Endothelial cell of umbilical vein (primary cell): ENCODE data around the gene ANKRD40CL. TPM values are rescaled to one million over a fixed set of nuclear protein-coding genes. Genes with fewer than 3 reads are reported as not detected.

Experiments
- BruUV-seq: library from RNA; stranded (reverse); fragments of 400-500 nt; replicated peaks from 2 replicates; lab custom pipeline; 2021; lab: Mats Ljungman, UMichigan
- CTCF ChIA-PET: fragments of 300-600, 350-600 bp; sonication (Branson Sonifier 250); formaldehyde crosslinking; loops from one replicate; lab custom pipeline; 2021; ENCODE audit warnings: antibody characterized with exemption, inconsistent platforms; lab: Charles Lee
- POLR2A ChIA-PET: fragments of 300-600, 350-600 bp; sonication (Branson Sonifier 250); formaldehyde crosslinking; loops from one replicate; lab custom pipeline; 2021; ENCODE audit warnings: antibody characterized with exemption, inconsistent platforms; lab: Charles Lee
- DNase-seq: peaks from one replicate; pipeline ENCODE4 v3.0.0-alpha.2; 2011; ENCODE audit warnings: low read depth, low spot score
- FAIRE-seq: peaks from 2 replicates; lab custom pipeline; 2011; peaks lifted over from hg19 to GRCh38; lab: Jason Lieb, UNC
- H2AFZ ChIP-seq: 2 replicates; pipeline ENCODE4 v1.6.0; 2012; ENCODE audit warnings: low read depth, low read length, control low read depth, inconsistent platforms
- H3K27ac ChIP-seq: 2 replicates; pipeline ENCODE4 v1.5.1; 2011; ENCODE audit warnings: low read depth, mild to moderate bottlenecking, control low read depth, low read length, moderate library complexity; ENCODE audit not compliant: insufficient read depth
- H3K27me3 ChIP-seq, 2 experiments: 2 replicates each; pipeline versions ENCODE4 v1.6.0 to v1.6.1; 2011; ENCODE audit warnings: low read length in 2 of 2, mixed read lengths in 1 of 2; ENCODE audit not compliant: control insufficient read depth in 2 of 2, insufficient read depth in 2 of 2
- H3K36me3 ChIP-seq, 2 experiments: 2 replicates in 1 of 2; 3 replicates in 1 of 2; pipeline ENCODE4 v1.5.1; 2011; ENCODE audit warnings: low read length in 2 of 2, mild to moderate bottlenecking in 1 of 2, moderate library complexity in 1 of 2; ENCODE audit not compliant: control insufficient read depth in 2 of 2, insufficient read depth in 2 of 2; ENCODE audit errors: extremely low read depth in 1 of 2
- H3K4me1 ChIP-seq: 3 replicates; pipeline ENCODE4 v1.5.1; 2011; ENCODE audit warnings: mild to moderate bottlenecking, low read length; ENCODE audit not compliant: control insufficient read depth, insufficient read depth; ENCODE audit errors: extremely low read depth
- H3K4me2 ChIP-seq: 2 replicates; pipeline ENCODE4 v1.6.1; 2011; ENCODE audit warnings: low read length, control low read depth, mixed read lengths; ENCODE audit not compliant: insufficient read depth
- H3K4me3 ChIP-seq, 3 experiments: fragments of 200-600 bp in 1 of 3; sonication (generic), shearing (Covaris generic) in 1 of 3; replicated peaks in 1 of 3; 2 replicates each; pipeline ENCODE4 v1.5.1; 2011 to 2016; ENCODE audit warnings: control low read depth in 3 of 3, low read length in 3 of 3, mild to moderate bottlenecking in 2 of 3, inconsistent platforms in 1 of 3, low read depth in 1 of 3, moderate library complexity in 1 of 3; ENCODE audit not compliant: insufficient read depth in 1 of 3
- H3K79me2 ChIP-seq: 2 replicates; pipeline ENCODE4 v1.6.0; 2012; ENCODE audit warnings: low read length, inconsistent platforms; ENCODE audit not compliant: control insufficient read depth, insufficient read depth
- H3K9ac ChIP-seq: replicated peaks from 2 replicates; pipeline ENCODE3; 2011; ENCODE audit warnings: low read length, control low read depth; ENCODE audit not compliant: insufficient read depth; ENCODE audit errors: extremely low read depth
- H3K9me1 ChIP-seq: replicated peaks from 3 replicates; pipeline ENCODE4 v1.6.0; 2011; ENCODE audit warnings: mild to moderate bottlenecking, low read length; ENCODE audit not compliant: control insufficient read depth, insufficient read depth; ENCODE audit errors: extremely low read depth
- H3K9me3 ChIP-seq: replicated peaks from 2 replicates; pipeline ENCODE4 v1.5.1; 2012; ENCODE audit warnings: low read length, inconsistent platforms; ENCODE audit not compliant: control insufficient read depth, insufficient read depth
- H4K20me1 ChIP-seq: replicated peaks from 2 replicates; pipeline ENCODE3; 2011; ENCODE audit warnings: mild to moderate bottlenecking, low read length; ENCODE audit not compliant: control insufficient read depth, insufficient read depth; ENCODE audit errors: extremely low read depth
- CTCF ChIP-seq, 2 donors: IDR thresholded peaks; 1 replicate in 1 of 2; 2 replicates in 1 of 2; pipeline ENCODE4 v1.5.1; 2011; ENCODE audit warnings: low read length in 2 of 2, mild to moderate bottlenecking in 2 of 2, moderate library complexity in 2 of 2, control low read depth in 1 of 2, inconsistent platforms in 1 of 2, low read depth in 1 of 2; ENCODE audit not compliant: insufficient read depth in 1 of 2; ENCODE audit errors: extremely low read depth in 1 of 2
- EZH2 ChIP-seq: IDR thresholded peaks from 2 replicates; pipeline ENCODE4 v1.6.1; 2012; ENCODE audit warnings: borderline replicate concordance, low read depth, mild to moderate bottlenecking, moderate library complexity, low read length, inconsistent platforms; ENCODE audit not compliant: severe bottlenecking
- FOS ChIP-seq: IDR thresholded peaks from 2 replicates; pipeline ENCODE4 v1.6.1; 2011; ENCODE audit warnings: mild to moderate bottlenecking, low read length, moderate library complexity, borderline replicate concordance; ENCODE audit not compliant: insufficient read depth
- GATA2 ChIP-seq: IDR thresholded peaks from 2 replicates; pipeline ENCODE4 v1.7.0; 2011; ENCODE audit warnings: low read depth, mild to moderate bottlenecking, moderate library complexity, mixed read lengths, low read length; ENCODE audit not compliant: insufficient read length, insufficient read depth
- JUN ChIP-seq: IDR thresholded peaks from 2 replicates; pipeline ENCODE4 v1.6.1; 2011; ENCODE audit warnings: borderline replicate concordance, low read depth; ENCODE audit not compliant: insufficient read length, insufficient read depth
- MAX ChIP-seq: IDR thresholded peaks from 2 replicates; pipeline ENCODE4 v1.6.1; 2011; ENCODE audit not compliant: insufficient read depth, insufficient read length
- MYC ChIP-seq: IDR thresholded peaks from one replicate; pipeline ENCODE4 v1.6.1; 2011; ENCODE audit warnings: mild to moderate bottlenecking, low read depth, low read length
- POLR2A ChIP-seq: IDR thresholded peaks from 2 replicates; pipeline ENCODE4 v1.6.1; 2012; ENCODE audit warnings: low read depth, mild to moderate bottlenecking, control low read depth, low read length
- POLR2AphosphoS5 ChIP-seq: IDR thresholded peaks from 2 replicates; pipeline ENCODE4 v1.6.1; 2012; ENCODE audit warnings: low read depth, mild to moderate bottlenecking, control low read depth, low read length, moderate library complexity; ENCODE audit not compliant: insufficient read depth
- dilution Hi-C: fragments of 300-500 bp; cut with MboI; formaldehyde crosslinking; loops from one replicate; pipeline ENCODE4 v1.15.0; 2019; ENCODE audit warnings: low sequenced_read_pairs; ENCODE audit not compliant: extremely low pct_ligation_motif_present
- intact Hi-C: fragments of 100-400 bp; cut with micrococcal nuclease; formaldehyde crosslinking; loops from one replicate; pipeline ENCODE4 v1.10.0; 2022
- polyA plus RNA-seq, 4 experiments: library from polyadenylated mRNA; depleted of rRNA in 3 of 4; stranded (reverse) in 3 of 4; unstranded in 1 of 4; fragments of >200 nt; gene quantifications; 2 replicates each; pipeline versions ENCODE4 v1.2.1 to v1.2.3, GENCODE V29; 2011 to 2012; ENCODE audit warnings: missing spikeins in 1 of 4
- total RNA-seq: library from RNA; stranded (reverse); gene quantifications from 2 replicates; pipeline ENCODE4 v1.2.3, GENCODE V29; 2021

ANKRD40CL gene
- total and polyA plus RNA-seq, 2 donors (not counting 3 experiments of a cell fraction or from before 2014, with no cell fraction given), result not detected

GRCh38 chr17:50808413-50808812 lies 41.1 kb upstream of the ANKRD40CL start:
- Histone ChIP-seq H3K4me2 (no peak overlapping the region), H3K36me3 (no peaks in the 10 kb centered on the region), H3K27me3 (peaks cover 0 to 3% of the 10 kb centered on the region in 2 experiments), H3K9ac (no peak overlapping the region), H2AFZ (no peak overlapping the region), H3K9me3 (no peaks in the 10 kb centered on the region), H3K4me3 (no peak overlapping the region), H4K20me1 (no peaks in the 10 kb centered on the region), H3K27ac (no peak overlapping the region), H3K9me1 (no peaks in the 10 kb centered on the region), H3K4me1 (no peaks in the 10 kb centered on the region), H3K79me2 (no peaks in the 10 kb centered on the region)
- FAIRE-seq (no peak), DNase-seq (no peak)
- POLR2A ChIA-PET, result no interaction called here
- dilution Hi-C loops, result no loop called here
- TF ChIP-seq POLR2AphosphoS5 (no peak), FOS (no peak), POLR2A (no peak), MAX (no peak), CTCF (IDR thresholded peaks at IDR 0.05; ENCODE audit: extremely low read depth in 1 of 2, insufficient read depth in 1 of 2, low read depth in 1 of 2, low read length in 2 of 2) (no peak), MYC (no peak)
- intact Hi-C loops, result no loop called here
- BruUV-seq, result no TSS peak
- CTCF ChIA-PET, result interaction anchor here (0.7 kb wide), 1 partner anchor 44 kb away, joined by 4 read pairs; no protein-coding TSS in a partner anchor

- TF ChIP-seq GATA2 (no peak), POLR2AphosphoS5 (no peak), EZH2 (no peak), JUN (no peak), POLR2A (no peak), FOS (no peak), MAX (no peak), MYC (no peak), CTCF (IDR thresholded peaks at IDR 0.05; ENCODE audit: extremely low read depth in 1 of 2, insufficient read depth in 1 of 2, low read depth in 1 of 2, low read length in 2 of 2) (no peak)
- no peaks in the 10 kb centered on the region for H3K36me3 ChIP-seq
- H4K20me1 ChIP-seq, result no peaks in the 10 kb centered on the region
- dilution Hi-C loops, result no loop called here
- FAIRE-seq, result no peak
- no TSS peak for BruUV-seq
- intact Hi-C loops, result no loop called here
- no peaks in the 10 kb centered on the region for H3K9me1 ChIP-seq
- peaks cover 0 to 3% of the 10 kb centered on the region in 2 experiments for H3K27me3 ChIP-seq
- DNase-seq, result no peak
- no peak overlapping the region for H3K4me3 ChIP-seq
- H3K9ac ChIP-seq, result no peak overlapping the region
- ChIA-PET CTCF (interaction anchor here (0.5 to 3.2 kb wide), 5 partner anchors 22 to 152 kb away, joined by 3 to 19 read pairs (median 4); no protein-coding TSS in a partner anchor), POLR2A (no interaction called here)
- H3K27ac ChIP-seq, result no peak overlapping the region
- no peaks in the 10 kb centered on the region for H3K9me3 ChIP-seq
- H2AFZ ChIP-seq, result no peak overlapping the region
- H3K4me2 ChIP-seq, result no peak overlapping the region
- H3K79me2 ChIP-seq, result no peaks in the 10 kb centered on the region
- no peaks in the 10 kb centered on the region for H3K4me1 ChIP-seq
These were observed 40.4 kb upstream of the ANKRD40CL start for GRCh38 chr17:50807675-50808074.
